NCI-H524 treated with DMSO at 0.1 percent for 48 hours (cell line): ENCODE results near the gene PHACTR1.

Experiments used
- DNase-seq: peaks from one replicate; lab custom pipeline; 2025; lab: John Stamatoyannopoulos, UW

The PHACTR1 gene

GRCh38 chr6:12802440-12802839, 85.9 kb downstream of the PHACTR1 start:
- DNase-seq = no peak

GRCh38 chr6:12803486-12803885, 86.9 kb downstream of the PHACTR1 start:
- DNase-seq = no peak

- DNase-seq = no peak
Measured at GRCh38 chr6:12804952-12805645, 88.5 kb downstream of the PHACTR1 start.

- DNase-seq = no peak
Measured at GRCh38 chr6:12806136-12806535, 89.6 kb downstream of the PHACTR1 start.

- no peak for DNase-seq
Measured at GRCh38 chr6:12806796-12807195, 90.2 kb downstream of the PHACTR1 start.

GRCh38 chr6:12811519-12811918, 95.0 kb downstream of the PHACTR1 start:
- no peak for DNase-seq

- no peak for DNase-seq
Measured at GRCh38 chr6:12813321-12813720, 96.8 kb downstream of the PHACTR1 start.

- DNase-seq = no peak
Measured at GRCh38 chr6:12814015-12814414, 97.4 kb downstream of the PHACTR1 start.

GRCh38 chr6:12815089-12815488, 98.5 kb downstream of the PHACTR1 start:
- DNase-seq = no peak

- no peak for DNase-seq
Measured at GRCh38 chr6:12815884-12816600, 99.5 kb downstream of the PHACTR1 start.

- no peak for DNase-seq
Measured at GRCh38 chr6:12818324-12818723, 101.8 kb downstream of the PHACTR1 start.

GRCh38 chr6:12823847-12824246, 107.3 kb downstream of the PHACTR1 start:
- DNase-seq = no peak

GRCh38 chr6:12826584-12826983, 110.0 kb downstream of the PHACTR1 start:
- no peak for DNase-seq

- no peak for DNase-seq
Measured at GRCh38 chr6:12827921-12828320, 111.4 kb downstream of the PHACTR1 start.

- DNase-seq = no peak
Measured at GRCh38 chr6:12832226-12832735, 115.7 kb downstream of the PHACTR1 start.

GRCh38 chr6:12836009-12836408, 119.4 kb downstream of the PHACTR1 start:
- no peak for DNase-seq

- no peak for DNase-seq
Measured at GRCh38 chr6:12841619-12842018, 125.1 kb downstream of the PHACTR1 start.

- DNase-seq = no peak
Measured at GRCh38 chr6:12842114-12842513, 125.5 kb downstream of the PHACTR1 start.

GRCh38 chr6:12842658-12843057, 126.1 kb downstream of the PHACTR1 start:
- DNase-seq = no peak

- DNase-seq = no peak
Measured at GRCh38 chr6:12844284-12845223, 128.0 kb downstream of the PHACTR1 start.

- no peak for DNase-seq
Measured at GRCh38 chr6:12845224-12846004, 128.8 kb downstream of the PHACTR1 start.
